ENCODE measurements around the gene ZNF592. TPM values are rescaled to one million over a fixed set of nuclear protein-coding genes. Genes with fewer than 3 reads are reported as not detected.
A peak's percentile ranks its signal among the peaks of the same experiment; 100 is the strongest.

ZNF592 gene
- total RNA-seq (11.0 and 14.4 TPM in 2 replicates), polyA plus RNA-seq (14.4 and 17.6 TPM in 2 replicates)

DNA sequence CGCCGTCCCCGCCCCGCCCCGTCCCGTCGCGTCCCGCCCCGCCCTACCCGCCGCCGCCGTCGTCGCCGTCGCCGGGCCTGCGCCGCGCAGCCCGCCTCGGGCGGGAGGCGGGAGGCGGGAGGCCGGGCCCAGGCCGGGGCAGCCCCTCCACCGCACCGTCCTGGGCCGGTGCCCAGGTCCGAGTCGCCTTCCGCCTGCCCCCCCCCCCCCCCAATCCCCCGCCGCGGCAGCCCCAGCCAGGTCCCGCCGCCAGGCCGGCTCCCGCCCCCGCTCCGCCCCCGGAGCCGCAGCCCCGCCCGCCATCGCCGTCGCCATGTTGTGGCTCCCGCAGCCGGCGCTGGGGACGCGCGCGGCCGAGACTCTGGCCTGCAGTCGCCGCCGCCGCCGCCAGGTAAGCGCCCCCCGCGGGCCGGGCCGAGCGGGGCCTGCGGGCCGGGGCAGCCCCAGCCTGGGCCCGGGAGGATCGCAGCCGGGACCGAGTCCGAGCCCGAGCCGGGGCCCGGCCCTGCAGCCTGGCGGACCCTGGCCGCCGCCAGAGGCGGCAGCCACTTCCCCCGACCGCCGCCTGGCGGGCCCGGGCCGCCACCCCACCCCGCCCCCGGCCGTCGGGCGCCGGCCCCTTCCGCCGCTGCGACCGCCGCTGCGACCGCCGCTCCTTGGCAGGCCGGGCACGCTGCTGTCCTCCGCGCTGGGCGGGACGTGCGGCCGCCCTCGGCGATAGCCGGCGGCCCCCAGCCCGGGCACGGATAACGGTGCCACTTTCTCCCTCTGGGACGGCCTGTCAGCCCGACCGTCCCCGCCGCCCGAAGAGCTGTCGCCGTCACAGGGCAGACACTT, at the start of gene ZNF592:
Gene ZNF592, plus strand, starts transcription at position 319 of the 837 bp plus-strand sequence. CDS start 34,084 bp downstream, outside the sequence.
- H3K4me2 ChIP-seq = peak within 1 kb of the TSS; percentile 94

DNA sequence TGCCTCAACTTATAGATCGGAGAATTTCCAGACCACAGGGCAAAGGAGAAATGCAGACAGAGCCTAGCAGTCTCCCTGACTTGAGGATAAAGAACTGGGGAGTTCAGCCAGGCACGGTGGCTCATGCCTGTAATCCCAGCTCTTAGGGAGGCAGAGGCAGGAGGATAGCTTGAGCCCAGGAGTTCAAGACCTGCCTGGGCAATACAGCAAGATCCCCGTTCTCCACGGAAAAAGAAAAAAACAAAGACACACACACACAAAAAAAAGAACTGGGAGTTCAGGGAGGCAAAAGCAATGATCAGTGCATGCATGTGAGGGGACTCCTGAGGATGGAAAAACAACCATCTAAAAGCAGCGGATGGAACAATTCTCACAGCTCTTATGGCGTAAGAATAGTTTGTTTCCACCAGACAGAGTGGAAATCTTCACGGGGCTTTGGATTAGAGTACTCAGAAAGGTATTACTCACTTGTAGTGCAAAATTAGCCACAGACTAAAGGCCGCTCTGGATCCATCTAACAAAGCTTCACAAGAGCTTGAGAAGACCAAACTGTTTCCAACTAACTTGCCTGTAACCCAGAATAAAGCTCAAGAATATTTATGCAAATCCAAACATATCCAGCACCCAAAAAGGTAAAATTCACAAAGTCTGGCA, 48.7 kb upstream of the ZNF592 start:
- Histone ChIP-seq H3K79me2 (peaks cover 97% of the 10 kb centered on the region), H2AFZ (no peak overlapping the region), H3K27me3 (no peaks in the 10 kb centered on the region), H3K9me2 (replicated peaks; ENCODE audit: insufficient read depth) (no peaks in the 10 kb centered on the region), H3K9me3 (ENCODE audit: low read depth) (no peaks in the 10 kb centered on the region), H3K4me2 (no peak overlapping the region), H4K20me1 (ENCODE audit: insufficient read depth, poor library complexity, severe bottlenecking) (peaks cover 53% of the 10 kb centered on the region), H3K27ac (no peak overlapping the region), H3K4me3 (no peak overlapping the region), H3K4me1 (ENCODE audit: insufficient read depth) (no peaks in the 10 kb centered on the region), H3K36me3 (replicated peaks; ENCODE audit: insufficient read depth, low read depth) (no peaks in the 10 kb centered on the region)
- TF ChIP-seq EZH2phosphoT487 (IDR thresholded peaks at IDR 0.05; ENCODE audit: low read depth, severe bottlenecking, unreplicated experiment) (no peak), EZH2 (IDR thresholded peaks at IDR 0.05; ENCODE audit: borderline replicate concordance) (no peak)
- TF ChIP-seq, protein P1, sequence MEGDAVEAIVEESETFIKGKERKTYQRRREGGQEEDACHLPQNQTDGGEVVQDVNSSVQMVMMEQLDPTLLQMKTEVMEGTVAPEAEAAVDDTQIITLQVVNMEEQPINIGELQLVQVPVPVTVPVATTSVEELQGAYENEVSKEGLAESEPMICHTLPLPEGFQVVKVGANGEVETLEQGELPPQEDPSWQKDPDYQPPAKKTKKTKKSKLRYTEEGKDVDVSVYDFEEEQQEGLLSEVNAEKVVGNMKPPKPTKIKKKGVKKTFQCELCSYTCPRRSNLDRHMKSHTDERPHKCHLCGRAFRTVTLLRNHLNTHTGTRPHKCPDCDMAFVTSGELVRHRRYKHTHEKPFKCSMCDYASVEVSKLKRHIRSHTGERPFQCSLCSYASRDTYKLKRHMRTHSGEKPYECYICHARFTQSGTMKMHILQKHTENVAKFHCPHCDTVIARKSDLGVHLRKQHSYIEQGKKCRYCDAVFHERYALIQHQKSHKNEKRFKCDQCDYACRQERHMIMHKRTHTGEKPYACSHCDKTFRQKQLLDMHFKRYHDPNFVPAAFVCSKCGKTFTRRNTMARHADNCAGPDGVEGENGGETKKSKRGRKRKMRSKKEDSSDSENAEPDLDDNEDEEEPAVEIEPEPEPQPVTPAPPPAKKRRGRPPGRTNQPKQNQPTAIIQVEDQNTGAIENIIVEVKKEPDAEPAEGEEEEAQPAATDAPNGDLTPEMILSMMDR (IDR thresholded peaks at IDR 0.05; ENCODE audit: poor library complexity) = no peak
- DNase-seq (ENCODE audit: low spot score) = no peak
- 94% methylated on average over 8 of the region's 8 CpGs for WGBS (ENCODE audit: low lambda C conversion rate, missing lambda C conversion rate)

More for the DNA sequence above, at the start of gene ZNF592:
- Histone ChIP-seq H3K4me3 (peak within 1 kb of the TSS; percentile 92), H3K36me3 (replicated peaks; ENCODE audit: insufficient read depth, low read depth) (no peaks in the 10 kb centered on the region), H4K20me1 (ENCODE audit: insufficient read depth, poor library complexity, severe bottlenecking) (peaks cover 46% of the 10 kb centered on the region), H3K9me3 (ENCODE audit: low read depth) (no peaks in the 10 kb centered on the region), H3K4me1 (ENCODE audit: insufficient read depth) (peaks cover 42% of the 10 kb centered on the region), H3K79me2 (peaks cover 81% of the 10 kb centered on the region), H2AFZ (peak within 1 kb of the TSS; percentile 64), H3K9me2 (replicated peaks; ENCODE audit: insufficient read depth) (no peaks in the 10 kb centered on the region), H3K27ac (peak within 1 kb of the TSS; percentile 99), H3K27me3 (no peaks in the 10 kb centered on the region)
- DNase-seq (ENCODE audit: low spot score) = peak; percentile 93
- under 1% methylated on average over 42 of the region's 127 CpGs for WGBS (ENCODE audit: low lambda C conversion rate, missing lambda C conversion rate)
- TF ChIP-seq, protein P1 (IDR thresholded peaks at IDR 0.05; ENCODE audit: poor library complexity) = no peak
- TF ChIP-seq EZH2 (IDR thresholded peaks at IDR 0.05; ENCODE audit: borderline replicate concordance) (no peak), EZH2phosphoT487 (IDR thresholded peaks at IDR 0.05; ENCODE audit: low read depth, severe bottlenecking, unreplicated experiment) (no peak)

DNA sequence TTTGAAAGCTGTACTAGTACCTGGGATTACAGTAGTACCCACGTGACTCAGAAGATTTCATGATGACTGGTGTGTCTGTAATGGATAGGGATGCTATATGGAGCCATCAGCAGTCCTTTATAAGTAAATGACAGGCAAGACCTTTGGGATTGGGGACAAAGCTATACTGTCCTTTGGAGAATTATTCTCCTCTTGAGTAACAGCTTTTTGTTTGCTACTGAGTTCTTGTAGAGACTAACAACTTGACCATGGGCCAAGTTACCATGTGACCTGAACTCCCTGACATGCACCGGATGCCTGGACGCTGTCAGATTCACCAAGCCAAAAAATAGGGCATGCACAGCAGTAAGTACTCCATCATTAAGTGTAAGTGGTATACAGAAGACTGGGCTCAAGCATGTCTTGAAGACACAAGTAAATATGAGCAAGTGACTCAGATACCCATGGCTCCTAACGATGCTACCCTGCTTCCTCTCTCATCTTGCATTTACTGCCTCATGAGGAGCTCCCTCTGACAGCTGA, 45.4 kb upstream of the ZNF592 start:
- no peak overlapping the region for H3K27ac ChIP-seq
- WGBS (ENCODE audit: low lambda C conversion rate, missing lambda C conversion rate) = 83% methylated on average over 4 of the region's 4 CpGs
- no peaks in the 10 kb centered on the region for H3K9me2 ChIP-seq (replicated peaks; ENCODE audit: insufficient read depth)

More for the DNA sequence above, 45.4 kb upstream of the ZNF592 start:
- H3K27me3 ChIP-seq = no peaks in the 10 kb centered on the region
- H3K79me2 ChIP-seq = peaks cover 99% of the 10 kb centered on the region
- H3K9me3 ChIP-seq (ENCODE audit: low read depth) = no peaks in the 10 kb centered on the region
- H4K20me1 ChIP-seq (ENCODE audit: insufficient read depth, poor library complexity, severe bottlenecking) = peaks cover 44% of the 10 kb centered on the region
- DNase-seq (ENCODE audit: low spot score) = peak; percentile 7
- no peak overlapping the region for H2AFZ ChIP-seq
- no peaks in the 10 kb centered on the region for H3K36me3 ChIP-seq (replicated peaks; ENCODE audit: insufficient read depth, low read depth)
- TF ChIP-seq, protein P1 (IDR thresholded peaks at IDR 0.05; ENCODE audit: poor library complexity) = no peak
- TF ChIP-seq EZH2phosphoT487 (IDR thresholded peaks at IDR 0.05; ENCODE audit: low read depth, severe bottlenecking, unreplicated experiment) (no peak), EZH2 (IDR thresholded peaks at IDR 0.05; ENCODE audit: borderline replicate concordance) (no peak)
- H3K4me2 ChIP-seq = no peak overlapping the region
- H3K4me3 ChIP-seq = no peak overlapping the region
- H3K4me1 ChIP-seq (ENCODE audit: insufficient read depth) = no peaks in the 10 kb centered on the region

Data from hepatocyte (in vitro differentiated cells).